Progenitor cell of endocrine pancreas (in vitro differentiated cells): ENCODE results near the gene STYXL1. TPM values are rescaled to one million over a fixed set of nuclear protein-coding genes. Genes with fewer than 3 reads are reported as not detected.
A peak's percentile ranks its signal among the peaks of the same experiment; 100 is the strongest.

Experiments used
- DNase-seq: peaks from one replicate; pipeline ENCODE4 v3.0.0; 2021; ENCODE audit warnings: low spot score; ENCODE audit not compliant: unreplicated experiment
- H3K27ac Mint-ChIP-seq: 2 replicates; pipeline ENCODE4 v1.8.0; 2021; ENCODE audit warnings: mild to moderate bottlenecking, moderate library complexity, mixed read lengths
- H3K27me3 Mint-ChIP-seq: 2 replicates; pipeline ENCODE4 v1.8.0; 2021; ENCODE audit warnings: mixed read lengths
- H3K36me3 Mint-ChIP-seq: 2 replicates; pipeline ENCODE4 v1.8.0; 2022; ENCODE audit warnings: mixed read lengths; ENCODE audit not compliant: insufficient read depth
- H3K4me1 Mint-ChIP-seq: 2 replicates; pipeline ENCODE4 v1.8.0; 2021; ENCODE audit warnings: low read depth, mixed read lengths
- H3K4me3 Mint-ChIP-seq: 2 replicates; pipeline ENCODE4 v1.8.0; 2021; ENCODE audit warnings: low read depth, mild to moderate bottlenecking, moderate library complexity, mixed read lengths
- H3K9me3 Mint-ChIP-seq: 2 replicates; pipeline ENCODE4 v1.8.0; 2021; ENCODE audit warnings: low read depth, mixed read lengths
- total RNA-seq: library from RNA; stranded (reverse); gene quantifications from 2 replicates; pipeline ENCODE4 v1.2.1, GENCODE V29; 2021
- TF ChIP-seq, protein P1 (sequence below): fragments of 200-600 bp; sonication (generic); IDR thresholded peaks from one replicate; pipeline ENCODE4 v1.5.0; 2021; ENCODE audit warnings: antibody characterized with exemption, mild to moderate bottlenecking; ENCODE audit not compliant: unreplicated experiment

Gene STYXL1
- total RNA-seq, 1 donor from 2014 or later: 49.7 TPM

GRCh38 chr7:75998038-75998437 is 49.8 kb downstream of the STYXL1 start:
- Mint-ChIP-seq H3K4me1 (peaks cover 3% of the 10 kb centered on the region), H3K36me3 (peaks cover 22% of the 10 kb centered on the region), H3K9me3 (no peaks in the 10 kb centered on the region), H3K27ac (no peak overlapping the region), H3K4me3 (no peak overlapping the region), H3K27me3 (no peaks in the 10 kb centered on the region)
- no peak for DNase-seq
- TF ChIP-seq, protein P1, sequence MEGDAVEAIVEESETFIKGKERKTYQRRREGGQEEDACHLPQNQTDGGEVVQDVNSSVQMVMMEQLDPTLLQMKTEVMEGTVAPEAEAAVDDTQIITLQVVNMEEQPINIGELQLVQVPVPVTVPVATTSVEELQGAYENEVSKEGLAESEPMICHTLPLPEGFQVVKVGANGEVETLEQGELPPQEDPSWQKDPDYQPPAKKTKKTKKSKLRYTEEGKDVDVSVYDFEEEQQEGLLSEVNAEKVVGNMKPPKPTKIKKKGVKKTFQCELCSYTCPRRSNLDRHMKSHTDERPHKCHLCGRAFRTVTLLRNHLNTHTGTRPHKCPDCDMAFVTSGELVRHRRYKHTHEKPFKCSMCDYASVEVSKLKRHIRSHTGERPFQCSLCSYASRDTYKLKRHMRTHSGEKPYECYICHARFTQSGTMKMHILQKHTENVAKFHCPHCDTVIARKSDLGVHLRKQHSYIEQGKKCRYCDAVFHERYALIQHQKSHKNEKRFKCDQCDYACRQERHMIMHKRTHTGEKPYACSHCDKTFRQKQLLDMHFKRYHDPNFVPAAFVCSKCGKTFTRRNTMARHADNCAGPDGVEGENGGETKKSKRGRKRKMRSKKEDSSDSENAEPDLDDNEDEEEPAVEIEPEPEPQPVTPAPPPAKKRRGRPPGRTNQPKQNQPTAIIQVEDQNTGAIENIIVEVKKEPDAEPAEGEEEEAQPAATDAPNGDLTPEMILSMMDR: no peak

DNA sequence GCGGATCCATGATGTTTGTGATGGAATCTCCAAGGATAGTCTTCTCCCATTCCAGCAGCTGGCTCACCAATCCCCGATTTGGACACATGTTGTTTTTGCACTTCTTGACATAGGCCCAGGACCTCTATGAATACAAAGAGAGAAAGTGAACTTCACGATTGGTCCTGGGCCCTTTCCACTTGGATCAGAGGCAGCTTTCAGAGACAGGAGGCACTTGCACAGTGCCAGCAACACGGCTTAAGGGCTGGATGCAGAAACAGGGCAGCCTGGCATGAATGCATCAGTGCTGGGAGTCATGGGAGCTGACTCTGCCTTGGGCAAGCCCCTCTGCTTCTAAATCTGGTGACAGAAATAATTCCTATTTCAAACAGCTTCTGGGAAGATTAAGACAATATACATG is 51.3 kb downstream of the STYXL1 start:
- Mint-ChIP-seq H3K36me3 (peaks cover 21% of the 10 kb centered on the region), H3K4me1 (peaks cover 3% of the 10 kb centered on the region), H3K9me3 (no peaks in the 10 kb centered on the region), H3K27me3 (no peaks in the 10 kb centered on the region), H3K27ac (no peak overlapping the region), H3K4me3 (no peak overlapping the region)
- DNase-seq: no peak
- TF ChIP-seq, protein P1: no peak

DNA sequence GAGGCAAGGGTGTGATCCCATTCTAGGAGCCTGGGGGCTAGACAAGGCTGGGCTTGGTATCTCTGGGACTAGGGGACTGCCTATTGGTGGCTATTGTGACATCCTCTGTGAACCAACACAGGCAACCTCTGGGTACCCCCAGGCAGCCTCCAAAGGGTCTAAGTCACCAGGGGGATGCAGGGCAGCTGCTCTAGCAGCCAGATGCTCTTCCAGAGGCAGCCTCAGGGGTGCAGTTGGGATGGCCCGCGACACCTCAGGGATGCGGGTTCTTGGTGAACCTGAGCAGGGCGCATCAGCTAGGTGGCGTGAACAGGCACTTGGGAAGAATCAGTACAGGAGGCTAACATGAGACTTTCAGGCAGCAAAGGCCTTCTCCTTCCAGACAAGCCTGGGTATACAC is 51.8 kb downstream of the STYXL1 start:
- Mint-ChIP-seq H3K36me3 (peaks cover 21% of the 10 kb centered on the region), H3K27ac (no peak overlapping the region), H3K4me3 (peak overlapping the region; percentile 42), H3K4me1 (peaks cover 5% of the 10 kb centered on the region), H3K9me3 (no peaks in the 10 kb centered on the region), H3K27me3 (no peaks in the 10 kb centered on the region)
- no peak for DNase-seq
- TF ChIP-seq, protein P1: no peak

DNA sequence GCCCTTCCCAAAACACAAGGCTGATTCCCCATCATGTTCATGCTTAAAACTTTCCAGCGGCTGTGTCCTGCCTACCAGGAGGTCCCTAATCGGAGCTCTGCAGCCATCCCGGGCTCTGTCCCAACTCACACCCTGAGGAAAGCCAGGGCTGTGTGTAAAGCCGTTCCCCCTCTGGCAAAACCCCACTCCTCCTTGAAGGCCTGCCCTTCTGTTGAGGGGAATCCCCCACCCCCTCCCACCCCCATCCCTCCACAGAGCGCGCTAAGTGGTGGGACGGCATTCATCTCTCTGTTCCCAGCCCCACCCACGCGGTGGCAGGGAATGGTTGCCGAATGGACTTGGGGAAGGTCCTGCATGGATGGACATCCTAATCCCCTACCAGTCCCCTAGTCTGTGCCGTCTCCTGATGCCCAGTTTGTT is 52.7 kb downstream of the STYXL1 start:
- no peak for DNase-seq
- TF ChIP-seq, protein P1: no peak
- peaks cover 9% of the 10 kb centered on the region for H3K4me1 Mint-ChIP-seq
- peaks cover 21% of the 10 kb centered on the region for H3K36me3 Mint-ChIP-seq
- no peak overlapping the region for H3K27ac Mint-ChIP-seq
- H3K27me3 Mint-ChIP-seq: no peaks in the 10 kb centered on the region
- H3K4me3 Mint-ChIP-seq: peak overlapping the region; percentile 63
- no peaks in the 10 kb centered on the region for H3K9me3 Mint-ChIP-seq

DNA sequence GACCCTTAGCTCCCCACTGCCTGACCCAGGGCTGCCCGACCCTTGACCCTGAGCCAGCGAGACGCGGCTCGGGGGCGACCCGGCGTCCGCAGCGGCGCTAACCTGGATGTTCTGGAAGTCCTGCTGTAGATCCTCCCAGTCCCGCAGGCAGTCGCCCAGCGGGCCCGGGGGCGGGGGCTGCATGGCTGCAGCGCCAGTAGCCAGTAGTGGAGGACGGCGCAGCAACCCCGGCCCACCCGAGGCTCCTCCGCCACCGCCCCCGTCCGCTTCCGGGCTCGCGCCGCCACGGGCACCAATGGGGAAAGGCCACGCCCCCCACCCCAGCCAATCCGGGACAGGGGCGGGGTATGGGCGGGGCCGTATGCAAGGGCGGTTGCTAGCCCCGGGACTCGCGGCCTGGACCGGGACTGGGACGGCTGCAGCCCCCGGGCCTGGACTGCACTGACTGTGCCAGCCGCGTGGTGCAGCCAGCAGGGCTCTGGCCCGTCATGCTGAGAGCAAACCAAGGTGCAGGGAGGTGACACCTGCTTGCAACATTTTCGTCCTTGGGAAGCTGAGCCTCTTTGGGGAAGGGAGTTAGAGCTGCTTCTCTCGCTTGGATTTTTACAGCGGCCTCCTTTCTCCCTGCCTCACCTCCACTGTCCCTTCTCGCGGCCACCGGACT is 53.3 kb downstream of the STYXL1 start, which contains the start of gene TMEM120A:
TMEM120A (minus strand) TSS at position 208 of the 664 bp plus-strand sequence; CDS start at position 183, 25 bp downstream.
- H3K36me3 Mint-ChIP-seq: peaks cover 21% of the 10 kb centered on the region
- TF ChIP-seq, protein P1: peak; percentile 42
- H3K27ac Mint-ChIP-seq: peak within 1 kb of the TSS; percentile 85
- DNase-seq: peak; percentile 94
- H3K4me3 Mint-ChIP-seq: peak within 1 kb of the TSS; percentile 74
- H3K27me3 Mint-ChIP-seq: no peaks in the 10 kb centered on the region
- no peaks in the 10 kb centered on the region for H3K9me3 Mint-ChIP-seq
- peaks cover 11% of the 10 kb centered on the region for H3K4me1 Mint-ChIP-seq
